Mesenchymal stem cell (in vitro differentiated cells and primary cell): ENCODE results near the gene ESYT2.
A peak's percentile ranks its signal among the peaks of the same experiment; 100 is the strongest.

Experiments used
- DNase-seq: peaks from one replicate; pipeline ENCODE4 v3.0.0-alpha.2; 2013
- H2AFZ ChIP-seq: one replicate; pipeline ENCODE4 v1.6.1; 2013; ENCODE audit warnings: low read depth, mild to moderate bottlenecking, control low read depth, inconsistent platforms, low read length, moderate library complexity
- H2AK5ac ChIP-seq: 2 replicates; pipeline ENCODE4 v1.6.1; 2013; ENCODE audit warnings: low read length, moderate library complexity, mild to moderate bottlenecking, inconsistent platforms; ENCODE audit not compliant: severe bottlenecking
- H2BK120ac ChIP-seq: one replicate; pipeline ENCODE4 v1.6.1; 2013; ENCODE audit warnings: low read depth, mild to moderate bottlenecking, inconsistent platforms, low read length, moderate library complexity
- H2BK12ac ChIP-seq, 2 experiments: one replicate each; pipeline ENCODE4 v1.6.1; 2013; ENCODE audit warnings: inconsistent platforms in 2 of 2, low read length in 2 of 2, mild to moderate bottlenecking in 2 of 2, moderate library complexity in 2 of 2, control low read depth in 1 of 2
- H2BK15ac ChIP-seq: one replicate; pipeline ENCODE4 v1.6.1; 2013; ENCODE audit warnings: mild to moderate bottlenecking, low read depth, inconsistent platforms; ENCODE audit not compliant: poor library complexity, severe bottlenecking
- H2BK5ac ChIP-seq: 2 replicates; pipeline ENCODE4 v1.6.1; 2013; ENCODE audit warnings: low read depth, mild to moderate bottlenecking, low read length, control low read depth, inconsistent platforms; ENCODE audit not compliant: poor library complexity, severe bottlenecking
- H3K14ac ChIP-seq, 2 experiments: one replicate each; pipeline ENCODE4 v1.6.1; 2013; ENCODE audit warnings: inconsistent platforms in 2 of 2, low read length in 2 of 2, control low read depth in 1 of 2, mild to moderate bottlenecking in 1 of 2, moderate library complexity in 1 of 2
- H3K18ac ChIP-seq, 2 experiments: one replicate each; pipeline ENCODE4 v1.6.1; 2013; ENCODE audit warnings: inconsistent platforms in 2 of 2, low read length in 2 of 2, control low read depth in 1 of 2, low read depth in 1 of 2, mild to moderate bottlenecking in 1 of 2
- H3K23ac ChIP-seq, 2 experiments: one replicate each; pipeline ENCODE4 v1.6.1; 2013; ENCODE audit warnings: inconsistent platforms in 2 of 2, low read length in 2 of 2, mild to moderate bottlenecking in 2 of 2, moderate library complexity in 2 of 2, control low read depth in 1 of 2
- H3K27ac ChIP-seq: 2 replicates; pipeline ENCODE4 v1.5.1; 2013; ENCODE audit warnings: mild to moderate bottlenecking, moderate library complexity, low read length, control low read depth, inconsistent platforms; ENCODE audit not compliant: poor library complexity, severe bottlenecking
- H3K27me3 ChIP-seq, 2 experiments: 2 replicates each; pipeline versions ENCODE4 v1.6.1 to v1.7.0; 2013; ENCODE audit warnings: low read length in 2 of 2, mild to moderate bottlenecking in 2 of 2, moderate library complexity in 2 of 2, control low read depth in 1 of 2, inconsistent platforms in 1 of 2; ENCODE audit not compliant: control insufficient read depth in 1 of 2, insufficient read depth in 1 of 2
- H3K36me3 ChIP-seq, 2 experiments: 2 replicates each; pipeline versions ENCODE4 v1.6.1 to v1.7.0; 2013; ENCODE audit warnings: low read length in 2 of 2, control low read depth in 1 of 2, inconsistent platforms in 1 of 2, low read depth in 1 of 2, mild to moderate bottlenecking in 1 of 2; ENCODE audit not compliant: insufficient read depth in 2 of 2, control insufficient read depth in 1 of 2
- H3K4ac ChIP-seq, 2 experiments: one replicate each; pipeline ENCODE4 v1.6.1; 2013; ENCODE audit warnings: inconsistent platforms in 2 of 2, low read length in 2 of 2, mild to moderate bottlenecking in 2 of 2, moderate library complexity in 2 of 2, control low read depth in 1 of 2, low read depth in 1 of 2
- H3K4me1 ChIP-seq: 2 replicates; pipeline ENCODE4 v1.6.1; 2013; ENCODE audit warnings: low read depth, low read length, control low read depth; ENCODE audit not compliant: control insufficient read depth, insufficient read depth
- H3K4me2 ChIP-seq: 2 replicates; pipeline ENCODE4 v1.6.1; 2013; ENCODE audit warnings: low read length, mild to moderate bottlenecking, inconsistent platforms; ENCODE audit not compliant: poor library complexity, severe bottlenecking
- H3K4me3 ChIP-seq, 2 experiments: 2 replicates each; pipeline versions ENCODE4 v1.5.1 to v1.7.0; 2013; ENCODE audit warnings: low read length in 2 of 2, mild to moderate bottlenecking in 2 of 2, control low read depth in 1 of 2, low read depth in 1 of 2; ENCODE audit not compliant: insufficient read depth in 1 of 2
- H3K79me1 ChIP-seq: replicated peaks from 2 replicates; pipeline ENCODE4 v1.6.1; 2013; ENCODE audit warnings: mild to moderate bottlenecking, control low read depth, low read length, inconsistent platforms; ENCODE audit not compliant: poor library complexity, severe bottlenecking
- H3K9ac ChIP-seq: 2 replicates; pipeline ENCODE4 v1.7.0; 2013; ENCODE audit warnings: mild to moderate bottlenecking, low read length, moderate library complexity
- H3K9me3 ChIP-seq: 2 replicates; pipeline ENCODE4 v1.7.0; 2013; ENCODE audit warnings: mild to moderate bottlenecking, low read length; ENCODE audit not compliant: control insufficient read depth
- H4K8ac ChIP-seq: one replicate; pipeline ENCODE4 v1.6.1; 2013; ENCODE audit warnings: inconsistent platforms, mild to moderate bottlenecking, low read length, moderate library complexity
- H4K91ac ChIP-seq: one replicate; pipeline ENCODE4 v1.6.1; 2013; ENCODE audit warnings: mild to moderate bottlenecking, low read length, inconsistent platforms
- WGBS: methylation state at CpG from one replicate; pipeline ENCODE4 v1.1.7; 2013; ENCODE audit warnings: mixed read lengths; 5-methylcytosine and 5-hydroxymethylcytosine counted together

Gene ESYT2

DNA sequence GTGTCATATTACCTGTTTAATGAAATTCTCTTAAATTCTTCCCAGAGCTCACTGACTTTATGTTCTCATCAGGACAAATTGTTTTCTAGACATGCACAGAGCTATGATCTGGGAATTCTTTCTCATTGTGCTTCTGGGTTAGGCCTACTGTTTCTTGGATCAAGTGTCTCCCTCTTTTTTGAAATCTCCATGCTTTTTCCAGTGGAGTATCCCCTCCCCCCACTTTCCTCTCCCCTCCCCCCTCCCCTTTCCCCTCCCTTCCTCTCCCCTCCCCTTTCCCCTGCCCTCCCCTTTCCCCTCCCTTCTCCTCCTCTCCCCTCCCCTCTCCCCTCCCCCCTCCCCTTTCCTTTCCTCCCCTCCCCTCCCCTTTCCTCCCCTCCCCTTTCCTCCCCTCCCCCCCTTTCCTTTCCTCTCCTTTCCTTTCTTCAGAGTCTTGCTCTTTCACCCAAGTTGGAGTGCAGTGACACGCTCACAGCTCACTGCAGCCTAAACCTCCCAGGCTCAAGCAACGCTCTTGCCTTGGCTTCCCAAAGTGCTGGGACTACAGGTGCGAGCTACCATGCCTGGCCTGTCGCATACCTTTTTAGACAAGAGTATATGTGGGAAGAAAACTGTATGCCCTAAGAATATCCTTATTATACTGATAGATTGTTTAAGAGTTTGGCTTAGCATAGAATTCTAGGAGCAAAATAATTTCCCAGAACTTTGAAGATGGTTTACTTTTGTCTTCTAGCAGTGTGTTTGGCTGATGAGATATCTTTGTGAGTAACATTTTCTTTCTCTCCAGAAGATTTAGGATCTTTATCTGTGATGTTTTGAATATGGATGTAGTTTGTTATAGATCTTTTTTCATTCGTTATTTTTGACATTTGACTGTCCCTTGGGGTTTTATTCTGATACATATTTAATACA lies 29.5 kb upstream of the ESYT2 start:
- Histone ChIP-seq H4K91ac (no peak overlapping the region), H3K4me1 (no peaks in the 10 kb centered on the region), H2BK5ac (no peak overlapping the region), H3K79me1 (peaks cover 6% of the 10 kb centered on the region), H3K9me3 (no peaks in the 10 kb centered on the region), H3K27ac (no peak overlapping the region), H3K27me3 (no peaks in the 10 kb centered on the region), H3K23ac (no peak overlapping the region), H2AFZ (no peak overlapping the region), H3K4ac (no peak overlapping the region), H2BK12ac (no peak overlapping the region), H3K4me2 (no peak overlapping the region), H2BK120ac (no peak overlapping the region), H4K8ac (no peak overlapping the region), H3K18ac (no peak overlapping the region), H2AK5ac (no peak overlapping the region), H3K4me3 (no peak overlapping the region), H2BK15ac (no peak overlapping the region), H3K36me3 (no peaks in the 10 kb centered on the region), H3K14ac (no peak overlapping the region), H3K9ac (no peak overlapping the region)
- 56% methylated on average over 4 of the region's 5 CpGs for WGBS
- DNase-seq = peak; percentile 25

DNA sequence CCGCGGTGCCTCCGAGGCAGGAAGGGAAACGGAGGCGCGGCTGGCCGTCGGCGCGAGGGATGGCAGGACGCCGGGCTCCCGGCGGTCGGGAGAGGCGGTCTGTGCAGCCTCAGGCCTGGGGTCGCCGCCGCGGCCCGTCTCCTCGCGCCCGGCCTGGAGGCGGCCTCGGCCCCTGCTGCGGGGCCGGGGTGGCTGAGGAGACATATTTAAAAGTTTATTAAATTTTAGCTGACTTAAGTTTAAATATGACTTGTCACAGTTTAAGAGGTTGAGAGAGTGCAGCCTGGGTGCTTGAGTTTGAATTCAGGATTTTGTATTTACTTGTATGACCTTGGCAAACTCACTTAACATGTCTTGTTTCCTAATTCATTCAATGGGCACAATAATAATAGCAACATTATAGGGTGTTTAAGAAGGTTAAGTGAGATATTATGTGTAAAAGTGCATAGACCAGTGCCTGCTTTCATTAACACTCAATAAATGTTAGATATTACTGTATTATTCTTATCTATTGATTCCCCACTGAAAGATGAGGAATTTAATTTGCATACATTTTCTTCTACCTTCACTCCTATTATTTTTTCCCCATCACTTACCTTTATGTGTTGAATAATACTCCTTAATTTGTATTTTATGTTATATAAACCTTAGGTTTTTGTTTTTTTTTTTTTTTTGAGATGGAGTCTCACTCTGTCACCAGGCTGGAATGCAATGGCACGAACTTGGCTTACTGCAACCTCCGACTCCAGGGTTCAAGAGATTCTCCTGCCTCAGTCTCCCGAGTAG lies 27.8 kb upstream of the ESYT2 start:
- H2AK5ac ChIP-seq = no peak overlapping the region
- H4K91ac ChIP-seq = no peak overlapping the region
- no peaks in the 10 kb centered on the region for H3K9me3 ChIP-seq
- peak overlapping the region; percentile 66 for H4K8ac ChIP-seq
- no peak overlapping the region for H2BK12ac ChIP-seq
- 17% methylated on average over 12 of the region's 31 CpGs for WGBS
- H2BK5ac ChIP-seq = no peak overlapping the region
- peak overlapping the region in 1 of 2 experiments; percentile 28 for H3K18ac ChIP-seq
- peak overlapping the region; percentile 94 for H2BK15ac ChIP-seq
- peak overlapping the region; percentile 79 for H2BK120ac ChIP-seq
- H3K4me1 ChIP-seq = no peaks in the 10 kb centered on the region
- H3K14ac ChIP-seq = no peak overlapping the region
- H3K79me1 ChIP-seq = peaks cover 6% of the 10 kb centered on the region
- peak overlapping the region; percentile 91 for H3K9ac ChIP-seq
- H3K23ac ChIP-seq = no peak overlapping the region
- no peaks in the 10 kb centered on the region for H3K36me3 ChIP-seq
- H3K27me3 ChIP-seq = no peaks in the 10 kb centered on the region
- peak overlapping the region; percentile 1 for H2AFZ ChIP-seq
- DNase-seq = peak; percentile 16
- H3K4me2 ChIP-seq = peak overlapping the region; percentile 75
- peak overlapping the region; percentile 71 to 81 for H3K4me3 ChIP-seq
- no peak overlapping the region for H3K4ac ChIP-seq
- H3K27ac ChIP-seq = no peak overlapping the region

DNA sequence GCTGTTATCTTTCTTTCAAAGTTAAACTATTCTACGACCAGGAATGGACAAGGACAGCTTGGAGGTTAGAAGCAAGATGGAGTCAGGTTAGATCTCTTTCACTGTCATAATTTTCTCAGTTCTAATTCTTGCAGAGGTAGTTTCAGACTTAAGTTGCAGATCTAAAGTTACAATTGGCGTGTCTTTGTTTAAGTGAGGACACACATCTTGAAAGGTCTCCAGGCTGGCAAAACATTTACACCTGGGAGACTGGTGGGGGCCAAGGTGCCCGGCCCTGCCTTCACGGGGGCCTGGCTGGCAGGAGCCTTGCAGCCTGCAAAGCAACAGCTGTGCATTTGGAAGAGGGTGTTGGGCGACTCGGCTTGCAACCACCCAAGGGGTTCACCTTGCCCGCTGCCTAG lies 25.4 kb upstream of the ESYT2 start:
- Histone ChIP-seq H2BK15ac (no peak overlapping the region), H2AK5ac (no peak overlapping the region), H3K4me2 (no peak overlapping the region), H3K23ac (no peak overlapping the region), H3K27me3 (no peaks in the 10 kb centered on the region), H3K27ac (no peak overlapping the region), H3K36me3 (no peaks in the 10 kb centered on the region), H3K9me3 (no peaks in the 10 kb centered on the region), H3K4me3 (no peak overlapping the region), H2AFZ (no peak overlapping the region), H2BK12ac (no peak overlapping the region), H3K14ac (no peak overlapping the region), H3K18ac (no peak overlapping the region), H3K4me1 (peaks cover 2% of the 10 kb centered on the region), H2BK120ac (no peak overlapping the region), H2BK5ac (no peak overlapping the region), H4K91ac (no peak overlapping the region), H3K9ac (no peak overlapping the region), H3K4ac (no peak overlapping the region), H4K8ac (no peak overlapping the region), H3K79me1 (no peaks in the 10 kb centered on the region)
- WGBS = 87% methylated on average over 7 of the region's 7 CpGs
- DNase-seq = no peak

DNA sequence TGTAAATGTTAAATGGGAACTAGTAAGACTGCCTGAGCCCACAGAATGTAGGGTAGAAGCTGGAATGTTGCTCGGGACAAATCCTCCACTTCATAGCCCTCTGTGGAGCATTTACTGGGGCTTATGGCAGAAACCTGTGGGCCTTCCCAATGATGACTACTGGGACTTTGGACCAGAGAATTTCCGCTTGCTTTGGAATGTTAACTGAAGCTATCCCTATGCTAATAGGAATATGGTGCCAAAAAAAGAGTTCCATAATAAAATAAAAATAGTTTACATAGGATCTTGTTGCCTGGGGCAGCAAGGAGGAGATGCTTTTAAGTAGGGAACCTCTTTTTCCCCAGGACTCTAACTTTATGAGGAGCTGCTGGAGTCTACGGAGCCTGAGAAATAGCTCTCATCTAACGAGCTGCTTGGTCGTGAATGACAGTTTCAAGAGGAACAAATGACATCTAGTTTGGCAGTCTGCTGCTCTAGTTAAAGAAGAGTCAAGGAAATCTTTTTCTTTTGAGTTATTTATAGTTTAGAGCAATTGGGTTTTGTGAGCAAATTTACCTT lies 21.3 kb upstream of the ESYT2 start:
- Histone ChIP-seq H3K4ac (no peak overlapping the region), H4K91ac (no peak overlapping the region)

More for the DNA sequence above, 21.3 kb upstream of the ESYT2 start:
- Histone ChIP-seq H3K4me1 (peaks cover 2% of the 10 kb centered on the region), H3K9ac (no peak overlapping the region), H2AK5ac (no peak overlapping the region), H3K27me3 (no peaks in the 10 kb centered on the region), H3K79me1 (no peaks in the 10 kb centered on the region), H2BK5ac (no peak overlapping the region), H3K14ac (no peak overlapping the region), H3K23ac (no peak overlapping the region), H2BK12ac (no peak overlapping the region), H3K9me3 (no peaks in the 10 kb centered on the region), H3K36me3 (no peaks in the 10 kb centered on the region), H3K4me2 (no peak overlapping the region), H2BK15ac (no peak overlapping the region), H2AFZ (no peak overlapping the region), H2BK120ac (no peak overlapping the region), H4K8ac (no peak overlapping the region), H3K4me3 (no peak overlapping the region), H3K27ac (no peak overlapping the region), H3K18ac (no peak overlapping the region)
- 66% methylated on average over 4 of the region's 5 CpGs for WGBS
- DNase-seq = no peak
